ENCODE data around the gene ORC6.

- TF ChIP-seq CTCF (optimal IDR thresholded peaks at IDR 0.05 in 1 of 3, IDR thresholded peaks at IDR 0.05 in 1 of 3, conservative IDR thresholded peaks at IDR 0.05 in 1 of 3; ENCODE audit: extremely low read depth in 1 of 3, insufficient read depth in 2 of 3, low read length in 3 of 3) (peak; percentile 18 to 37 (median 33)), EZH2 (IDR thresholded peaks at IDR 0.05; ENCODE audit: low read length) (no peak)
Observed at GRCh38 chr16:46688654-46689364, 650 bp upstream of the ORC6 start, which contains the start of gene VPS35.
